ENCODE results near the gene NUSAP1.
"Not testable (repeated sequence)": the region's sequence is repeated elsewhere in the genome, so short reads cannot be mapped to it uniquely, and the experiment has no call there.

Gene NUSAP1

DNA sequence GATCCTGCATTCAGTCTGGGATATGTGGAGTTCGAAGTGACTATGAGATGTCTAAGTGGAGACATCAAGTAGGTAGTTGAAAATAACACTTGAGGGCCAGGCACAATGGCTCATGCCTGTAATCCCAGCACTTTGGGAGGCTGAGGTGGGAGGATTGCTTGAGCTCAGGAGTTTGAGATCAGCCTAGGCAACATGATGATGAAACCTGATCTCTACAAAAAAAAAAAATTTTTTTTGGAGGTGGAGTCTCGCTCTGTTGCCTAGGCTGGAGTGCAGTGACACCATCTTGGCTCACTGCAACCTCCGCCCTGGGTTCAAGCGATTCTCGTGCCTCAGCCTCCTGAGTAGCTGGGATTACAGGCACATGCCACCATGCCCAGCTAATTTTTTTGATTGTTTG lies 93.2 kb downstream of the NUSAP1 start:
- not testable (repeated sequence) for DNase-seq; H3K36me3 ChIP-seq (ENCODE audit: control insufficient read depth, insufficient read depth, low read length); H3K4me1 ChIP-seq (ENCODE audit: control insufficient read depth, insufficient read depth, low read length, poor library complexity, severe bottlenecking); H3K27me3 ChIP-seq (replicated peaks; ENCODE audit: control insufficient read depth, insufficient read depth, low read length, poor library complexity, severe bottlenecking); H3K27ac ChIP-seq (ENCODE audit: insufficient read depth, low read length, poor library complexity, severe bottlenecking); H3K9me3 ChIP-seq (ENCODE audit: control insufficient read depth, low read length); H3K4me3 ChIP-seq (ENCODE audit: insufficient read depth, low read depth, low read length, poor library complexity, severe bottlenecking)

DNA sequence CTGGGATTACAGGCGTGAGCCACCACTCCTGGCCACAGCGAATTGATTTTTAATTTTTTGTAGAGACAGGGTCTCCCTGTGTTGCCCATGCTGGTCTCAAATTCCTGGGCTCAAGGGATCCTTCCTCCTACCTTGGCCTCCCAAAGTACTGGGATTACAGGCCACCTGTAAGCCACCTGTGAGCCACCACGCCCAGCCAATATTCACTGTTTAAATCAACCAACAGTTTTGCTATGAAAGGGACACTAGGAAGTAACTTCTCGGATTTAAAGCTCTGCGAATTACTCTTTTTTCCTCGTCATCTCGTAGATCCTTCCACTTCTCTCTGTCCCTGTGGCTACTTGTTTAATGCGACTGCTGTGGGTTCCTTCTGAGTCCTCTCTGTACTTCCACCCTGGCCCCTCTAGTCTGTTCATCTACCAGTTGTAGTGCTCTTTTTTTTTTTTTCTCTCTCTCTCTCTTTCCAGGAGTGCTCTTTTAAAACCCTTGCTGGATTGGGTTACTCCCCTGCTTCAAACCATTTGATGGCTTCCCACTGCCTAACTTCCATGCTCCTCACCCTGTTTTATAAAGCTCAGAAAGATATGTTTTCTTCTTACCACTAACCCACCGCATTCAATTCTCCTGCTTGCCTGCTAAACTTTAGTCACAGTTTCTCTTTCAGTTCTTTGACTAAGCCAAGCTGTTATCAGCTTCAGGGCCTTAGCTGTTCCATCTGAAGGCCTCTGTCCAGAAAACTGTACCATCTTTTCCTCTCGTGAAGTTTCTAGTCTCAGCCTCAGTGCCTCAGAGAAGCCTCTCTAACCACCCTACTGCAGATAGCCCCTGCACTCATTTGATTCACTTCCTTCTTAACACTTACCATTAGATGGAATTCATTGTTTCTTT lies 96.6 kb downstream of the NUSAP1 start:
- no peak for DNase-seq
- peaks cover 1% of the 10 kb centered on the region for H3K4me1 ChIP-seq (ENCODE audit: control insufficient read depth, insufficient read depth, low read length, poor library complexity, severe bottlenecking)
- H3K36me3 ChIP-seq (ENCODE audit: control insufficient read depth, insufficient read depth, low read length): no peaks in the 10 kb centered on the region
- H3K4me3 ChIP-seq (ENCODE audit: insufficient read depth, low read depth, low read length, poor library complexity, severe bottlenecking): no peak overlapping the region
- H3K27me3 ChIP-seq (replicated peaks; ENCODE audit: control insufficient read depth, insufficient read depth, low read length, poor library complexity, severe bottlenecking): no peaks in the 10 kb centered on the region
- H3K9me3 ChIP-seq (ENCODE audit: control insufficient read depth, low read length): no peaks in the 10 kb centered on the region
- H3K27ac ChIP-seq (ENCODE audit: insufficient read depth, low read length, poor library complexity, severe bottlenecking): no peak overlapping the region

Data from effector memory CD4-positive, alpha-beta T cell (primary cell).